GM12874 (cell line): ENCODE measurements around the gene ZNF469.

Experiments
- CTCF ChIP-seq: IDR thresholded peaks from 2 replicates; pipeline ENCODE4 v1.5.1; 2011; ENCODE audit warnings: low read depth, mild to moderate bottlenecking, control low read depth, low read length, moderate library complexity; ENCODE audit not compliant: insufficient read depth

Gene ZNF469

GRCh38 chr16:88338111-88338510, 44.6 kb upstream of the ZNF469 start:
- no peak for TF ChIP-seq CTCF

GRCh38 chr16:88338896-88339295, 43.9 kb upstream of the ZNF469 start:
- no peak for TF ChIP-seq CTCF

- no peak for TF ChIP-seq CTCF
Measured at GRCh38 chr16:88339930-88340754, 42.6 kb upstream of the ZNF469 start.

- TF ChIP-seq CTCF, result no peak
Measured at GRCh38 chr16:88340755-88341150, 42.0 kb upstream of the ZNF469 start.

GRCh38 chr16:88341551-88342290, 41.0 kb upstream of the ZNF469 start:
- TF ChIP-seq CTCF, result no peak

- TF ChIP-seq CTCF, result no peak
Measured at GRCh38 chr16:88342491-88342890, 40.3 kb upstream of the ZNF469 start.

- TF ChIP-seq CTCF, result no peak
Measured at GRCh38 chr16:88343271-88343791, 39.4 kb upstream of the ZNF469 start.
